Activated B cell treated with CpG ODN at 0.5 μM for 24 hours (primary cell): ENCODE results near the gene CFH. TPM values are rescaled to one million over a fixed set of nuclear protein-coding genes. Genes with fewer than 3 reads are reported as not detected.
"Not testable (repeated sequence)": the region's sequence is repeated elsewhere in the genome, so short reads cannot be mapped to it uniquely, and the experiment has no call there.

Experiments used
- ATAC-seq: fragments of 200-7000 bp; cut with Tn5 transposase; one replicate; pipeline ENCODE4 v1.10.0; 2021; ENCODE audit warnings: low read depth, mild to moderate bottlenecking, moderate library complexity
- CTCF ChIA-PET: fragments of 350-600 bp; sonication (Branson Sonifier 250); formaldehyde crosslinking; loops from one replicate; lab custom pipeline; 2021; ENCODE audit warnings: antibody characterized with exemption; lab: Charles Lee
- POLR2A ChIA-PET: fragments of 350-600 bp; sonication (Branson Sonifier 250); formaldehyde crosslinking; loops from one replicate; lab custom pipeline; 2021; ENCODE audit warnings: antibody characterized with exemption; lab: Charles Lee
- DNase-seq: peaks from one replicate; pipeline ENCODE4 v3.0.0; 2022
- H3K27ac Mint-ChIP-seq: one replicate; pipeline ENCODE4 v1.8.0; 2020; ENCODE audit warnings: mixed read lengths
- H3K27me3 Mint-ChIP-seq: one replicate; pipeline ENCODE4 v1.8.0; 2021; ENCODE audit warnings: mixed read lengths
- H3K36me3 Mint-ChIP-seq: one replicate; pipeline ENCODE4 v1.8.0; 2021; ENCODE audit warnings: low read depth, mixed read lengths
- H3K4me1 Mint-ChIP-seq: one replicate; pipeline ENCODE4 v1.8.0; 2021; ENCODE audit warnings: mixed read lengths
- H3K4me3 Mint-ChIP-seq: one replicate; pipeline ENCODE4 v1.8.0; 2020; ENCODE audit warnings: mild to moderate bottlenecking, mixed read lengths
- H3K9me3 Mint-ChIP-seq: one replicate; pipeline ENCODE4 v1.8.0; 2020; ENCODE audit warnings: mixed read lengths
- intact Hi-C: fragments of 100-400 bp; cut with micrococcal nuclease; formaldehyde crosslinking; loops from one replicate; pipeline ENCODE4 v1.15.1; 2024
- total RNA-seq: library from RNA; stranded (reverse); gene quantifications from 2 replicates; pipeline ENCODE4 v1.2.3, GENCODE V29; 2022
- TF ChIP-seq, protein P1 (sequence below): fragments of 200-600 bp; IDR thresholded peaks from one replicate; pipeline ENCODE4 v1.8.0; 2022; ENCODE audit warnings: antibody characterized with exemption, mild to moderate bottlenecking

The CFH gene
- total RNA-seq, 1 donor from 2014 or later: not detected

DNA sequence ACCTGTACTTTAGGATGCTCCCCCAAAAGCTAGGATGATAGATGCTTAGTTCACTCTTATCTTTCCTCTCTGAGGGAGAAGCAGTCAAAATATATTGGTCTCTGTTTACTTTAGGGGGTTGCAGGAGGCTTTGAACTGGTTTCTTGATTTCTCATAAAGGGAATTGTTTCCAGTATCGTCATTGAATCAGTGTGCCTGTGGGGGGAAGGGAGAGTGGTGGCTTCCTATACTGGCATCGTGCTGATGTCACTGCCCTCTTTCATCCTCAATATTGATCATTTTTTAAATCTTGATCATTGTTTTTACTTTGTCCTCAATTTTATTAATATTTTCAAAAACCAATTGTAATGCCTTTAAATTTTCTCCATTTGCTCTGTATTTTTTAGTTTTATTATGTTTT, 82.6 kb downstream of the CFH start:
- CTCF ChIA-PET: no interaction called here
- Mint-ChIP-seq H3K36me3 (no peaks in the 10 kb centered on the region), H3K4me3 (no peak overlapping the region), H3K27ac (no peak overlapping the region), H3K27me3 (no peaks in the 10 kb centered on the region), H3K4me1 (no peaks in the 10 kb centered on the region), H3K9me3 (peaks cover 14% of the 10 kb centered on the region)
- ATAC-seq: no peak
- intact Hi-C loops: no loop called here
- TF ChIP-seq, protein P1, sequence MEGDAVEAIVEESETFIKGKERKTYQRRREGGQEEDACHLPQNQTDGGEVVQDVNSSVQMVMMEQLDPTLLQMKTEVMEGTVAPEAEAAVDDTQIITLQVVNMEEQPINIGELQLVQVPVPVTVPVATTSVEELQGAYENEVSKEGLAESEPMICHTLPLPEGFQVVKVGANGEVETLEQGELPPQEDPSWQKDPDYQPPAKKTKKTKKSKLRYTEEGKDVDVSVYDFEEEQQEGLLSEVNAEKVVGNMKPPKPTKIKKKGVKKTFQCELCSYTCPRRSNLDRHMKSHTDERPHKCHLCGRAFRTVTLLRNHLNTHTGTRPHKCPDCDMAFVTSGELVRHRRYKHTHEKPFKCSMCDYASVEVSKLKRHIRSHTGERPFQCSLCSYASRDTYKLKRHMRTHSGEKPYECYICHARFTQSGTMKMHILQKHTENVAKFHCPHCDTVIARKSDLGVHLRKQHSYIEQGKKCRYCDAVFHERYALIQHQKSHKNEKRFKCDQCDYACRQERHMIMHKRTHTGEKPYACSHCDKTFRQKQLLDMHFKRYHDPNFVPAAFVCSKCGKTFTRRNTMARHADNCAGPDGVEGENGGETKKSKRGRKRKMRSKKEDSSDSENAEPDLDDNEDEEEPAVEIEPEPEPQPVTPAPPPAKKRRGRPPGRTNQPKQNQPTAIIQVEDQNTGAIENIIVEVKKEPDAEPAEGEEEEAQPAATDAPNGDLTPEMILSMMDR: no peak
- POLR2A ChIA-PET: no interaction called here
- DNase-seq: no peak

DNA sequence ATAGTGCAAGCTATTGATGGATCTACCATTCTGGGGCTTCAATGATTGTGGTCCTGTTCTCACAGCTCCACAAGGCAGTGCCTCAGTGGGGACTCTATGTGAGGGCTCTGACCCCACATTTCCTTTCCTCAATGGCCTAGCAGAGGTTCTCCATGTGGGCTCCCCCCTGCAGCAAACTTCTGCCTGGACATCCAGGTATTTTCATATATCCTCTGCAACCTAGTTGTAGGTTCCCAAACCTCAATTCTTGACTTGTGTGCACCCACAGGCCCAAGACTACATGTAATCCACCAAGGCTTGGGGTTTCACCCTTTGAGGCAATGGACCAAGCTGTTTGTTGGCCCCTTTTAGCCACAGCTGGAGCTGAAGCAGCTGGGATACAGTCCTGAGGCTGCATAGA, 86.9 kb downstream of the CFH start:
- Mint-ChIP-seq H3K36me3 (no peaks in the 10 kb centered on the region), H3K4me1 (no peaks in the 10 kb centered on the region), H3K4me3 (no peak overlapping the region), H3K27ac (no peak overlapping the region), H3K9me3 (peaks cover 13% of the 10 kb centered on the region), H3K27me3 (no peaks in the 10 kb centered on the region)
- ATAC-seq: no peak
- intact Hi-C loops: no loop called here
- DNase-seq: no peak
- ChIA-PET POLR2A (no interaction called here), CTCF (no interaction called here)
- TF ChIP-seq, protein P1: no peak

DNA sequence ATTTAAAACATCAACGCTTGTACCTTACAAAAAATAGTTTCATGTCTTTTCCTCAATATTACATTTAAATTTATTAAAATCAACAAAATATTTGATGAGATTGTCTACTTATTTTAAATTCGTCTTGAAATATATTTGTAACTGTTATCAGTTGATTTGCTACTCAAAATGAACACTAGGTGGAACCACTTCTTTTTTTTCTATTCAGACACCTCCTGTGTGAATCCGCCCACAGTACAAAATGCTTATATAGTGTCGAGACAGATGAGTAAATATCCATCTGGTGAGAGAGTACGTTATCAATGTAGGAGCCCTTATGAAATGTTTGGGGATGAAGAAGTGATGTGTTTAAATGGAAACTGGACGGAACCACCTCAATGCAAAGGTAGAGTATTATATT, 91.4 kb downstream of the CFH start:
- DNase-seq, CTCF ChIA-PET, ATAC-seq, intact Hi-C loops, H3K9me3 Mint-ChIP-seq, POLR2A ChIA-PET, H3K36me3 Mint-ChIP-seq, H3K4me3 Mint-ChIP-seq, H3K4me1 Mint-ChIP-seq, H3K27me3 Mint-ChIP-seq, H3K27ac Mint-ChIP-seq: not testable (repeated sequence)

DNA sequence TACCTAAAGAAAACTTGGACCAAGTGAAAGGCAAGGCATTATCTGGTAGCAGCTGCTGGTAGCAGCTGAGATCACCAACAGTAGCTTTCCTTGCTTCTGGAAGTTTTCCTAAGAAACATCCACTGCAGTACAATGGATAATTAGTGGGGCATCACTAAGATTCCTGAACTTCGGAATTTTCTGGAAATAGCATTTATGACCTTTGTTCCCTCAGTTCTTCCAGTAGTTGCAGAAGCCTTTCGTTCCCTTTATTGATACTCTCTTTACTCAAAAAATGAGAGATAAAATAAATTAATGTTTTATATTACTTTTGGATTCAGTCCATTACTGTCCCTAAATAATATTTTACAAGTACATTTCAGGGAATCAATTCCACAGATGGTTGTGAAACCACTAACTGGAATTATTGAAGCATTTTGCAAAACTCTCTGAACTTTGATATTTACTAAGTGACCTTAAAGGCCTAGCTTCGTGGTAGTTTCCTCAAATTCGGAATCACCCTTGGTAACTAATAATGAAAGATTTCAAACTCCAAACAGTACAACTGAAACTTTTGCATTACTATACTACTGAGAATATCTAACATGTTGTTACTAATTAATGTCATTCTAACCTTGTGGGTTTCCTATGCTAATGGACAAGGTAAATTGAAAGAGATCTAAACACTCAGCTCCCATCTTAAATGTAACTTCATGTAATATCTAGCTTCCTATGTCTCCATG, 113.3 kb downstream of the CFH start:
- ATAC-seq, CTCF ChIA-PET, DNase-seq, H3K27me3 Mint-ChIP-seq, H3K27ac Mint-ChIP-seq, H3K4me3 Mint-ChIP-seq, intact Hi-C loops, H3K9me3 Mint-ChIP-seq, POLR2A ChIA-PET, H3K4me1 Mint-ChIP-seq, H3K36me3 Mint-ChIP-seq: not testable (repeated sequence)

DNA sequence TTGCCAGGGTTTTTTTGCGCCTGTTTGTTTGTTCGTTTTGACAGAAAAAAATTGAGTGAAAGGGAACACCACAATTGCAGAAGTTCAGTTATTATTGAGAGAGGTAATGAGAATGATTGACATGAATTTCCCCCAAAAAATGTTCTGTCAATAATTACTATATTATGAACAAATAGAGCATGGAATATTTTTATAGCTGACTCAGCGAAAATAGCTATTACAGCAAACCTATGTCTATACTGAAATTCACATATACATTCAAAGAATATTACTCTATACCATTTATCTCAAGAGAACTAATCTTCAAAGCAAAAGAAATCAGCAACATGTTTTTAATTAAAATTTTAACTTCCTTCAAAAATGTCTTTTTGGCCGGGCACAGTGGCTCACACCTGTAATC, 118.0 kb downstream of the CFH start:
- intact Hi-C loops: not testable (repeated sequence)

DNA sequence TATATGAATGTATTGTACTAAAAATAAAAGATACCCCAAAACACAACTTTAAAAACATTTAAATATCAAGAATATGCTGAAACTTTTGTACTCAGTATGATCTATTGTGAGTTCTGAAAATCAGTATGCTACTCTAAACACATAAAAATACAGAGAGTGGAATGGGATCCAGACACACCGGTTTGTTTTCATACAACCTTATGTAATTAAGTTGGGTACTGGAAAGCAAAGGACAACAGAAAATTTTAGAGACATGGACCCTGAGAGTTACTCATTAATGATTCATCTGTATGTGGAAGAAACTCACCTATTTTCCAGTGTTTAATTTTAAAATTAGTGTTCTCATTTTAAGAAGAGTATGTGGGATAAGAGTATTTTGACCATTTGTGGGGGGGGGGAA, 121.9 kb downstream of the CFH start:
- no peaks in the 10 kb centered on the region for H3K9me3 Mint-ChIP-seq
- intact Hi-C loops: no loop called here
- H3K27me3 Mint-ChIP-seq: no peaks in the 10 kb centered on the region
- H3K36me3 Mint-ChIP-seq: no peaks in the 10 kb centered on the region
- ChIA-PET CTCF (no interaction called here), POLR2A (no interaction called here)
- no peak for ATAC-seq
- no peaks in the 10 kb centered on the region for H3K4me1 Mint-ChIP-seq
- no peak for DNase-seq
- no peak overlapping the region for H3K27ac Mint-ChIP-seq
- TF ChIP-seq, protein P1: no peak
- no peak overlapping the region for H3K4me3 Mint-ChIP-seq

More for the DNA sequence above, 118.0 kb downstream of the CFH start:
- H3K4me3 Mint-ChIP-seq, POLR2A ChIA-PET, H3K27ac Mint-ChIP-seq, ATAC-seq, H3K4me1 Mint-ChIP-seq, DNase-seq, H3K27me3 Mint-ChIP-seq, H3K36me3 Mint-ChIP-seq, H3K9me3 Mint-ChIP-seq, CTCF ChIA-PET: not testable (repeated sequence)
